Osteoblast (primary cell): ENCODE results near the gene PMAIP1. TPM values are rescaled to one million over a fixed set of nuclear protein-coding genes. Genes with fewer than 3 reads are reported as not detected.
A peak's percentile ranks its signal among the peaks of the same experiment; 100 is the strongest.

ENCODE experiments used
- DNase-seq: peaks from one replicate; pipeline ENCODE4 v3.0.0; 2011; ENCODE audit warnings: low spot score, mixed read lengths; ENCODE audit not compliant: insufficient read length; ENCODE audit errors: missing footprints
- H2AFZ ChIP-seq: 2 replicates; pipeline ENCODE4 v1.6.0; 2011; ENCODE audit warnings: mild to moderate bottlenecking, low read length
- H3K27ac ChIP-seq: 2 replicates; pipeline ENCODE4 v1.5.1; 2011; ENCODE audit warnings: mild to moderate bottlenecking, low read depth, low read length, moderate library complexity
- H3K27me3 ChIP-seq: 2 replicates; pipeline ENCODE4 v1.6.0; 2012; ENCODE audit warnings: mild to moderate bottlenecking, control low read depth, inconsistent platforms, low read length, moderate library complexity; ENCODE audit not compliant: insufficient read depth
- H3K36me3 ChIP-seq: 2 replicates; pipeline ENCODE4 v1.5.1; 2011; ENCODE audit warnings: mild to moderate bottlenecking, low read length, control low read depth, moderate library complexity; ENCODE audit not compliant: insufficient read depth
- H3K4me1 ChIP-seq: 2 replicates; pipeline ENCODE4 v1.5.1; 2011; ENCODE audit warnings: mild to moderate bottlenecking, low read length, control low read depth, moderate library complexity; ENCODE audit not compliant: insufficient read depth
- H3K4me2 ChIP-seq: 2 replicates; pipeline ENCODE4 v1.6.0; 2011; ENCODE audit warnings: mild to moderate bottlenecking, low read length; ENCODE audit not compliant: insufficient read depth
- H3K4me3 ChIP-seq: fragments of 200-600 bp; sonication (generic); 3 replicates; pipeline ENCODE4 v1.5.1; 2012; ENCODE audit warnings: mild to moderate bottlenecking, low read length, inconsistent platforms; ENCODE audit not compliant: insufficient read depth
- H3K79me2 ChIP-seq: 2 replicates; pipeline ENCODE4 v1.6.0; 2012; ENCODE audit warnings: mild to moderate bottlenecking, low read length, control low read depth, inconsistent platforms; ENCODE audit not compliant: insufficient read depth
- H3K9me3 ChIP-seq: 2 replicates; pipeline ENCODE4 v1.5.1; 2011; ENCODE audit warnings: low read depth, low read length, control low read depth
- H4K20me1 ChIP-seq: 2 replicates; pipeline ENCODE4 v1.6.0; 2012; ENCODE audit warnings: mild to moderate bottlenecking, low read length, control low read depth; ENCODE audit not compliant: insufficient read depth
- CTCF ChIP-seq: IDR thresholded peaks from 2 replicates; pipeline ENCODE4 v1.5.1; 2011; ENCODE audit warnings: mild to moderate bottlenecking, low read depth, low read length, moderate library complexity; ENCODE audit errors: extremely low read depth
- total RNA-seq: library from RNA; depleted of rRNA; stranded (reverse); fragments of >200 nt; gene quantifications from 2 replicates; pipeline ENCODE4 v1.2.3, GENCODE V29; 2012

The PMAIP1 gene
- total RNA-seq, 1 donor: 4.0 TPM

- Histone ChIP-seq H3K4me1 (no peaks in the 10 kb centered on the region), H3K4me3 (no peak overlapping the region), H3K4me2 (no peak overlapping the region), H3K36me3 (no peaks in the 10 kb centered on the region), H3K9me3 (no peaks in the 10 kb centered on the region), H3K27ac (no peak overlapping the region), H4K20me1 (no peaks in the 10 kb centered on the region), H3K79me2 (no peaks in the 10 kb centered on the region), H3K27me3 (peaks cover 15% of the 10 kb centered on the region), H2AFZ (no peak overlapping the region)
- TF ChIP-seq CTCF: no peak
- DNase-seq: peak; percentile 88
Measured at GRCh38 chr18:59861009-59861408, 38.8 kb upstream of the PMAIP1 start.

- no peaks in the 10 kb centered on the region for H3K9me3 ChIP-seq
- no peaks in the 10 kb centered on the region for H4K20me1 ChIP-seq
- H3K79me2 ChIP-seq: no peaks in the 10 kb centered on the region
- no peak for TF ChIP-seq CTCF
- no peaks in the 10 kb centered on the region for H3K36me3 ChIP-seq
- DNase-seq: peak; percentile 61
- peaks cover 12% of the 10 kb centered on the region for H3K27me3 ChIP-seq
- H2AFZ ChIP-seq: no peak overlapping the region
- H3K4me2 ChIP-seq: no peak overlapping the region
- H3K4me1 ChIP-seq: no peaks in the 10 kb centered on the region
- H3K27ac ChIP-seq: no peak overlapping the region
- no peak overlapping the region for H3K4me3 ChIP-seq
Measured at GRCh38 chr18:59861963-59862819, 37.6 kb upstream of the PMAIP1 start.

GRCh38 chr18:59865241-59865986 is 34.4 kb upstream of the PMAIP1 start:
- TF ChIP-seq CTCF: no peak
- Histone ChIP-seq H3K4me1 (peaks cover under 1% of the 10 kb centered on the region), H3K4me2 (no peak overlapping the region), H3K4me3 (no peak overlapping the region), H3K9me3 (no peaks in the 10 kb centered on the region), H3K27ac (no peak overlapping the region), H3K36me3 (no peaks in the 10 kb centered on the region), H2AFZ (peak overlapping the region; percentile 39), H4K20me1 (no peaks in the 10 kb centered on the region), H3K27me3 (peaks cover 6% of the 10 kb centered on the region), H3K79me2 (no peaks in the 10 kb centered on the region)
- DNase-seq: no peak
